ENCODE results near the gene ADPRM. TPM values are rescaled to one million over a fixed set of nuclear protein-coding genes. Genes with fewer than 3 reads are reported as not detected.

ADPRM gene
- total and polyA plus RNA-seq, 8 donors, result 6.2 to 25.7 (median 19.9) TPM

- no peaks in the 10 kb centered on the region for H3K4me1 ChIP-seq
- ATAC-seq, result no peak
- no peak overlapping the region for H3K27ac ChIP-seq
- intact Hi-C loops (cut with DNase I), result no loop called here
- H3K4me3 ChIP-seq, result no peak overlapping the region
- no peak for DNase-seq
- TF ChIP-seq CTCF (IDR thresholded peaks at IDR 0.05), result no peak
- no peaks in the 10 kb centered on the region for H3K27me3 ChIP-seq
- no peaks in the 10 kb centered on the region for H3K9me3 ChIP-seq
- no peaks in the 10 kb centered on the region for H3K36me3 ChIP-seq
These were observed 59.2 kb downstream of the ADPRM start for GRCh38 chr17:10756619-10757018.

GRCh38 chr17:10757067-10757466 is 59.7 kb downstream of the ADPRM start:
- Histone ChIP-seq H3K4me1 (no peaks in the 10 kb centered on the region), H3K36me3 (no peaks in the 10 kb centered on the region), H3K27me3 (no peaks in the 10 kb centered on the region), H3K4me3 (no peak overlapping the region), H3K27ac (no peak overlapping the region), H3K9me3 (no peaks in the 10 kb centered on the region)
- intact Hi-C loops (cut with DNase I), result no loop called here
- DNase-seq (no peak), ATAC-seq (no peak)
- no peak for TF ChIP-seq CTCF (IDR thresholded peaks at IDR 0.05)

GRCh38 chr17:10757647-10758046 is 60.3 kb downstream of the ADPRM start:
- Histone ChIP-seq H3K36me3 (no peaks in the 10 kb centered on the region), H3K27ac (no peak overlapping the region), H3K9me3 (no peaks in the 10 kb centered on the region), H3K4me3 (no peak overlapping the region), H3K4me1 (no peaks in the 10 kb centered on the region), H3K27me3 (no peaks in the 10 kb centered on the region)
- DNase-seq (no peak), ATAC-seq (no peak)
- TF ChIP-seq CTCF (IDR thresholded peaks at IDR 0.05), result no peak
- intact Hi-C loops (cut with DNase I), result no loop called here

GRCh38 chr17:10758062-10758461 is 60.7 kb downstream of the ADPRM start:
- Histone ChIP-seq H3K4me1 (no peaks in the 10 kb centered on the region), H3K27ac (no peak overlapping the region)
- TF ChIP-seq CTCF (IDR thresholded peaks at IDR 0.05), result no peak

More at GRCh38 chr17:10758062-10758461, 60.7 kb downstream of the ADPRM start:
- DNase-seq (no peak), ATAC-seq (no peak)
- H3K4me3 ChIP-seq, result no peak overlapping the region
- no peaks in the 10 kb centered on the region for H3K36me3 ChIP-seq
- no peaks in the 10 kb centered on the region for H3K27me3 ChIP-seq
- intact Hi-C loops (cut with DNase I), result no loop called here
- no peaks in the 10 kb centered on the region for H3K9me3 ChIP-seq

Other genes with a start within 250 kb of the ADPRM start
- gene MYH4, start 228.0 kb upstream of the ADPRM start, total RNA-seq, result not detected
- gene MYH4, start 228.0 kb upstream of the ADPRM start, polyA plus RNA-seq (ENCODE audit: insufficient read length in 6 of 6), result not detected
- gene MYH1, start 179.1 kb upstream of the ADPRM start, total RNA-seq, result under 1 TPM; 0.05 to 0.20 TPM
- gene MYH1, start 179.1 kb upstream of the ADPRM start, polyA plus RNA-seq (ENCODE audit: insufficient read length in 6 of 6), result not detected
- gene MYH2, start 147.9 kb upstream of the ADPRM start, total RNA-seq, result under 1 TPM; 0.05 to 0.17 TPM
- not detected for gene MYH2, start 147.9 kb upstream of the ADPRM start, polyA plus RNA-seq (ENCODE audit: insufficient read length in 6 of 6)
- gene MYH3, start 40.3 kb upstream of the ADPRM start, total RNA-seq, result 1 to 10 TPM; 1.5 to 2.9 TPM
- gene MYH3, start 40.3 kb upstream of the ADPRM start, polyA plus RNA-seq (ENCODE audit: insufficient read length in 6 of 6), result 1 to 10 TPM; 3.5 to 7.1 (median 4.6) TPM
- 10 to 100 TPM; 24.5 to 25.1 TPM for gene SCO1, start 61 bp upstream of the ADPRM start, total RNA-seq
- gene SCO1, start 61 bp upstream of the ADPRM start, polyA plus RNA-seq (ENCODE audit: insufficient read length in 6 of 6), result 10 to 100 TPM; 25.9 to 29.6 (median 28.0) TPM
- 1 to 10 TPM; 6.9 to 7.6 TPM for gene TMEM220, start 32.4 kb downstream of the ADPRM start, total RNA-seq
- gene TMEM220, start 32.4 kb downstream of the ADPRM start, polyA plus RNA-seq (ENCODE audit: insufficient read length in 6 of 6), result 10 to 100 TPM; 11.0 to 18.3 (median 12.3) TPM
- gene TMEM238L, start 106.5 kb downstream of the ADPRM start, total RNA-seq, result not detected
- gene TMEM238L, start 106.5 kb downstream of the ADPRM start, polyA plus RNA-seq (ENCODE audit: insufficient read length in 6 of 6), result under 1 TPM in 2 of 6 donors, not detected in 4; 0.21 to 0.34 TPM
- not detected for gene PIRT, start 140.5 kb downstream of the ADPRM start, total RNA-seq
- gene PIRT, start 140.5 kb downstream of the ADPRM start, polyA plus RNA-seq (ENCODE audit: insufficient read length in 6 of 6), result under 1 TPM; 0.04 to 0.22 (median 0.05) TPM

Data from left lung (tissue), 10 donors.